GM21360 (cell line): ENCODE results near the gene VSIG2.
"Not testable (repeated sequence)": the region's sequence is repeated elsewhere in the genome, so short reads cannot be mapped to it uniquely, and the experiment has no call there.

Experiments used
- ATAC-seq: cut with Tn5 transposase; IDR thresholded peaks from one replicate; pipeline ENCODE4 v1.9.1; 2021; ENCODE audit warnings: mild to moderate bottlenecking, moderate library complexity; ENCODE audit not compliant: unreplicated experiment

VSIG2 gene, protein sequence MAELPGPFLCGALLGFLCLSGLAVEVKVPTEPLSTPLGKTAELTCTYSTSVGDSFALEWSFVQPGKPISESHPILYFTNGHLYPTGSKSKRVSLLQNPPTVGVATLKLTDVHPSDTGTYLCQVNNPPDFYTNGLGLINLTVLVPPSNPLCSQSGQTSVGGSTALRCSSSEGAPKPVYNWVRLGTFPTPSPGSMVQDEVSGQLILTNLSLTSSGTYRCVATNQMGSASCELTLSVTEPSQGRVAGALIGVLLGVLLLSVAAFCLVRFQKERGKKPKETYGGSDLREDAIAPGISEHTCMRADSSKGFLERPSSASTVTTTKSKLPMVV

DNA sequence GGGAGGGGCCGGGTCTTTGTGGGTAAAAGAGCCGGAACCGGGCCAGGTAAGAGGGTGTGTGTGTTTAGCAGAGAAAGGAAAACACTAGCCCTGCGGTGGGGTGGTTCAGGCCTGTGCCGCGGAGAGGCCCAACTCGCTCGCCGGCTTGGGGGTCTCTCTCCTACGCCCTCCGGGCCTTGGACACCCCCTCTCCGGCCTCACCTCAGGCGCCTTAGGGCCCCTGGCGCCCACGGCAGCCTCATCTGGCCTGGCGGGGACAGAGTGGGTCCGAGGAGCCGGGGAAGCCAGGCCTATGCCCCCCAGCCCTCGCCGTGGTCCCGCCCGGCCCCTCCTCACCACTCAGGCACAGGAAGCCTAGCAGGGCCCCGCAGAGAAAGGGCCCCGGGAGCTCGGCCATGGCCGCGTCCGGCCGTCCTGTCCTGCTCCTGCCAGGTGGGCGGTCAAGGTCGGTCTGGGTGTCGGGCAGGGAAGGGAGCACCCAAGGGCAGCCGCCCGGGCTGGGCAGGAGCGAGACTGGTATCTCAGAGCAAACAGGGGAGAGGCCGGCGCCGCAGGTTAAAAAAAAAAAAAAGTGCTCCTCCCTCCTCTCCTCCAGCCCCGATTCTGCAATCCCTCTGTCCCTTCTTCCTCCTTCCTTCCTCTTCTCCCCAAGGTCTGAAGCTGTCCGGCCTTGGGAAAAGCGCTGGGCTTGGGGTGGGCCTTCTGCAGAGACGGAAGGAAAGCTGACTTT is at the start of gene VSIG2:
Gene VSIG2 (minus strand): TSS at position 515 of the 730 bp plus-strand sequence. CDS start 118 bp downstream, at position 397.
- no peak for ATAC-seq

DNA sequence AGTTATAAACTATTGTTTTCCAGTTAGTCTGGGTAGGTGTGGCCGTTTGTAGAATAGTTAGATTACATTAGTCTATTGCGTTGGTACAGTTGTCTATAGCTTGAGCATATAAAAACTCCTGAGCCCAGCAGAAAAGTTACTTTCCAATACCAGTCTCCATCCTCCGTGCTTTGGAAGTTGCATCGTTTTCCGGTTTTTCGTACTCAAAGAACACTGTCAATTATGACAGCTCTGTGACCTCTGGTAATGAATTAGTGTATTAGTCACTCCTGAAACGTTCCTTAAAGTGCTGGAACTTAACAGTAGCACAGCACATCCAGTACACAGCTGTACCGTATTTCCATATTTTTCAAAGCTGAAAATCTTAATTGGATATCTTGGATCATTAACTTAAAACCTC is 49.0 kb upstream of the VSIG2 start:
- ATAC-seq: no peak

DNA sequence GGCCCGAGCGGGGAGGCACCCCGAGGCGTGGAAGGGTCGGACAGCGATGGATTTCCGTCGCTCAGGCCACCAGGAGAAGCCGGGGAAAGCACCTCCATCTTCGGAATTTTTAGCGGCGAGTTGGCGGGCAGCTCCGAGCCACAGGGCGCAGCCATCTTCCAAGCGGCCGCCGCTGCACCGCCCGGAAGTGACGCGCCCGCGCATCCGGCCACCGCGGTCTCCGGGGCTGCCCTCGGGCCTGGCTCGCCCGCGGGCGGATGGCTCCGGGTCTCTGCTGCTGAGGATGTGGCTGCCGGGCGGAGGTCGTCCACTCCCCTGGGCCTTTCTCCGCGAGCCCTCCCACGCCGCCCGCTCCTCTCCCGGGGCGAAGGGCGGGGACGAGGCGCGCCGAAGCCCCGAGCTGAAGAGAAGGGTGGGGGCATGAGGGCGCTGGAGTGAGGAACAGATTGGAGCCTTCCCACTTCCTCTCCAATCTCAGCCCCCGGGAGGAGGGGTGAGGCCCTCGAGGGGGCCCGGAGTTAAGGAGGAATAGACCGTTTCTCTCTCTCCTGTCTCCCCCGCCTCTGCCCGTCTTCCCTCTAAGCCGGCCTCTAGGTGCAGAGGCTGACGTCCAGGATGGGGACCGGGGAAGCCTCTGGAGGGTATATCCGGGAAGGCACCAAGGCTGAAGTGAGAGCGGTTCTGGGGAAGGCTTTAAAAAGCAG is 48.3 kb upstream of the VSIG2 start, which contains the start of gene MSANTD2:
Gene MSANTD2 (minus strand): TSS at position 181 of the 704 bp plus-strand sequence. CDS start 26 bp downstream, at position 155.
- peak; percentile 84 for ATAC-seq

DNA sequence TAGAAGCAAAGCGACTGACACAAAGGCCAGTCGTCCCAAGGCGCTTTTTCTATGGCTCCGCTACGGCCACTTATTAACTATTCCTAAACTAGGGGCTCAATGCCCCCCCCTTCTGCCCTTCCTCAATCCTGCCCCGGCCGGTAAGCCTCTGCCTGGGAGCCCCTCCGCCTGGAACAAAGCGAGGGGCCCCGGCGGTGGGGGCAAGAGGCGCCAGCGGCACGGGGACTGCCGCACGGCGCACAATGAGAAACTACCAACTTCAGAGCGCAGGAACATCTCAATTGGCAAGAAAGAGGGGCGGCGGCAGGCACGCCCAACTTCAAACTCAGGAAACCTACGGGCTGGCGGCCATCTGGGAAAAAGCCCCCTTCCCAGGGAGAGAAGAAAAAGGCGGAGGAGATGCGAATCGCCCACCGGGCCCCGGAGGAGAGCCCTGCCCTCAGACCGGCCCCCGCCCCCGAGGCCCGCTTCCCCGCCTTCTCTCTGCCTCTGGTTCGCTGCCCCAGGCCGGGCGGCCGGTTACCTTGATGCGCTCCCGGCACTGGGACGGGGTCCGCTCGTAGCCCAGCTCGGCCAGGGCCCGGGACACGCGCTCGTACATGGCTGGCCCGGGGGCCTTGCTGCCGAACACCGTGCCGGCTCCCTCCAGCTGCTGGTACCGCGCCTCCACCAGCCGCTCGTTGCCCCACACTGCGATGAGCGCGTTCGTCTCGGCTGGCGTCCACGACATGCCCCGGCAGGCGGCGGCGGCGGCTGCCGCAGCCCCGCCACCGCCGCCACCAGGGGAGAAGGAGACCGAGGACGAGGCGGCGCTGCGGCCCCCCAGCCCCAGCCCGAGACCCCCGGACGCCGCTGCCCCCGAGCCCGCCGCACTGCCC is 47.5 kb upstream of the VSIG2 start:
- peak; percentile 32 for ATAC-seq

DNA sequence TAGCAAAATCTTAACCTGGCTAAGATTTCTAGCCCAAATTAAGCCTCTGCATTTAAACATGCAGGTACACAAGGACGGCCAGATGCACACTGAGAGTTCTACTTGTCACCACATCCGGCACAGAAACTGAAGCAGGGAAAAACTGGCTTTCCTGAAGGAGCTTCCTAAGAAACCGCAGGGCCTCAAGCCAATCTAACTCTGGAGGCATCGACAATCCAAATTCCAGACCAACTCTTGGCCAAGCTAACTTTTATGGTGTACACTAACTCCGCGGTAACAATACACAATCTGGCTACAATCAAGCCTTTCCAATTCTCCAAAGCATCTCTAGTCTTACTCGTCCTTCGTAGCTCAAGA is 46.9 kb upstream of the VSIG2 start:
- ATAC-seq: peak; percentile 24

DNA sequence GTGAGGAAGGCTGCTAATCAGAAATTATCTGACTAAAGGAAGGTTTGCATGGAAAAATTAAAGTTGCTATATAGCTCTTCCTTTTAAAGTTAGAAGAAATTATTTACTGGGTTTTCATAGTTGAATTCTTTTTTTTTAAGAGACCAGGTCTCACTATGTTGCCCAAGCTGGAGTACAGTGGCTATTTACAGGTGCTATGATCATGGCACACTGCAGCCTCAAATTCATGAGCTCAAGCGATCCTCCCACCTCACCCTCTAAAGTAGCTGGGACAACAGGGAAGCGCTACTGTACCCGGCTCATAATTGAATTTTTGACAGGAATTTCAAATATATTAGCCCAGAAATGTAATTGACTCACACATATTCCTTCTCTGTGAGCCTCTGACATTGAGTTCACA is 44.3 kb upstream of the VSIG2 start:
- ATAC-seq: no peak

DNA sequence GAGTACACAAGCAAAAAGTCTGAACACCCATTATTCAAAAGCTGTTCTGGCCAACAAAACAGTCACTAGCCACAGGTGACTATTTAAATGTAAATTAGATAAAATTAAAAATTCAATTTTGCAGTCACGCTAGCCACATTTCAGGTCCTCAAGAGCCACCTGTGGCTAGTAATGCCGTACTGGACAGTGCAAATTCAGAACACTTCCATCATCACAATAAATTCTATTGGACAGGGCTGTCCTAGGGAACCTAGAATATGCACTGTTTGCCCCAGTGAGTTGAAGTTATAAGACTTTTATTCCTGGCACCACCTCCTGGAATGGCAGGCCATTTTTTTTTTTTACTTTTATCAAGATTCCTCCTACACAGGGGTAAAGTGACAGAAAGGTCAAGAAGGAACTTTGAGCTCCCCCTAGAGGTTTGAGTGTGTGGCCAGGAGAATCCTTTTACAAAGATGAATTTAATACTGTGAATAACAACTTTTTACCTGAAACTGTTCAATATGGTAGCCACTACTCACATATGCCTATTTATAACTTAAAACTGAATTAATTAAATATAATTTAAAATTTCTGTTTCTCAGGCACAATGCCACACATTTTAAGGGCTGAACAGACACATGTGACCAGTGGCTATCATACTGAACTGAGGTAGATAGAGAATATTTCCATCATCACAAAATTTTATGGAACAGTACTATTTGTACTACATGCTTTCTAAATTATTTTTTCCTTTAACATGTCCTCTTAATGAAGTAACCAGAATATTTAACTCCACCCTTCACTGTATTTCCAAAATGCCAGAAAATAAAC is 41.6 kb upstream of the VSIG2 start:
- ATAC-seq: peak; percentile 48

DNA sequence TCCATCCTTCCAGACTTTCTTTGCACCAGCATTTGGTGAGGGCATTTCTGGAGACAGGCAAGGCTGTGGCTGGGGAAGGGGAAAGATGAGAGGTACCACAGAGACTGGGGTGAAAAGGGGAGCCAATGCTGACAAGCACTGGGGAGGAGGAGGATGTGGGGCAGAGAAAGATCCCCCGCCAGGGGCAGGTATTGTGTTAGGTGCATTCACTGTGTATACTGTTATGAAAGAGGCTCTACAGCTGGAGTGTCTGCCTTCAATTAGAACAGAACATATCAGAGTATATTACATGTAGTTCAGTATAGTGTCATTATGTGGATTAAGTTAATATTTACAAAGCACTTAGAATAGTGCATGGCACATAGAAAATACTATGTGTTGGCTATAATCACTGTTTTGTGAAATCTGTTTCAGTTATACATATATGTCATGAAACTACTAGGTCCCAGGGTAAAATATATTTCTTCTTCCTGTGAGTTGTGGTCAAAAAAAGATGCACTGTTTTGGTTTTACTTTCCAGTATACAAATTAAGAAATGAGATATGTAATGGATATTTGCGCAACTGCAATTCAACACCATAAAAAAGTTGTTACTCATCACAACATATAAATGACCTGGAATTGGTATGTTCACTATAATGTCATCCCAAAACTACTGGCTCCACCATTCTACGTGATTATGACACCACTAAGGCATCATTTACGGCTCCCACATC is 39.7 kb upstream of the VSIG2 start:
- ATAC-seq: no peak

DNA sequence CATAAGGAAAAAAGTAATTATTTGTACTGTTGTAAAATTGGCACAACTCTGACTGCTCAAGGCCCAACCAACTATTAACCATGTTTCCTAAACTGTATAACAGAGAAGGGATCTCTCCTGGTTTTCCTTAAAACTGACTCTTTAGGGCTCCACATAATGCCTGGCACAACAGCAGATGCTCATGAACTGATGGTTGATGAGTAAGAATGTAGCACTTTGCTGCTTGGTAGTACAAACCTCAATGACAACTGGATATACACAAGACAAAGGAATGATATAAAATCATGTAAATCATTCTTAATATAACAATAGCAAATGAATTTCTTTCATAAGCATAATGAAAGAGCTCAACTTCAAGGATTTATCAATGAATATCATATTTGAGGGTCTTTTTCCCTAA is 36.5 kb upstream of the VSIG2 start:
- ATAC-seq: no peak

DNA sequence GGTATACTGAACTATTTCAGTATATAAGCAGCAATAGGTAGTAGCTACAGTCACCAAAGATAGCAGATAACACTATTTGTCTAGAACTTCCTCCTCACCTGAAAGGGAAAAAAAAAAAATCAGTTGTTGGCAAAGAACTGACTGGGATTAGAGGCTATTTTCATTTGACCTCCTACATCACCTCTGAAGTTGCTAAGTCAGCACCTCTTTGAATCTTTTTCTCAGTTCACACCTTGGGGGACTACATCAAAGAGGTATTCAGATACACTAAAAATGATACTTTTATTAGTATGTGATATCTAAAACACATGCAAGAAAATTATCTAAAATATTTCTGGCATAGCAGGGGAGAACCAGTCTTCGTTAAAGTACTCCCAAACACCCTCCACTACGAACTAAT is 32.0 kb upstream of the VSIG2 start:
- no peak for ATAC-seq

DNA sequence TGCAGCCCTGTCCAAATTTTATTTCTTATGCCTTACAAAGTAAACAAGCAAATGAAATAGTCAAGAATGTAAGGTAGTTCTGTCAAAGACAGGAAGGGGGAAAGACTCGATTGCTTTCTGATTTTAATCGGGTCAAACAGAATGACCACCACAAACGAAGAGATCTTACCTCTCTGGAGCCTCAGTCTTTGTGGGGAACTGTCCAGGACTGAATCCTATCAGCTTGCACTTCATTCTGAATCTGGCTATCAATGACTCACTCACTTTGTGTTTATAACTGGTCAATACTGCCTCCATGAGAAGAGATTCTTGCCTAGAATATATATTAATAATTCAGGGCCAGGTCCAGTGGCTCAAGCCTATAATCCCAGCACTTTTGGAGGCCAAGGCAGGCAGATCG is 30.9 kb upstream of the VSIG2 start:
- no peak for ATAC-seq

DNA sequence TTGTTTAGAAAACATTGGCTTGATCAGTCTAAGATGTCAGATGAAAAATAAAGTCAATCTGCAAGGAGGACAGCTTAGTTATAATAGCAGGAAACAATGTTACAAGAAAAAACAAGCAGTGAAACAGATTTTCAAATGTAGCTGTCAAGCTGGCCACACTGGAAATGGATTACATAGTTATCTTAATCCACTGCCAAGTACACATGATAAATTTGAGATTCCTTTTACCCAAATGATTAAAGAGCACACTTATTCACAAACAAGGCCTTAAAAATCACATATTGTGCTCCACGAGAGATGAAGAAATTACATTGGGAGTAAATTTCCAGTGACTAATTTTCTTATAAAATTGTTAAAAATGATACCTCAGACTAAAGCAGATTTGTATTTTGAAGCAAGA is 27.5 kb upstream of the VSIG2 start:
- ATAC-seq: no peak

DNA sequence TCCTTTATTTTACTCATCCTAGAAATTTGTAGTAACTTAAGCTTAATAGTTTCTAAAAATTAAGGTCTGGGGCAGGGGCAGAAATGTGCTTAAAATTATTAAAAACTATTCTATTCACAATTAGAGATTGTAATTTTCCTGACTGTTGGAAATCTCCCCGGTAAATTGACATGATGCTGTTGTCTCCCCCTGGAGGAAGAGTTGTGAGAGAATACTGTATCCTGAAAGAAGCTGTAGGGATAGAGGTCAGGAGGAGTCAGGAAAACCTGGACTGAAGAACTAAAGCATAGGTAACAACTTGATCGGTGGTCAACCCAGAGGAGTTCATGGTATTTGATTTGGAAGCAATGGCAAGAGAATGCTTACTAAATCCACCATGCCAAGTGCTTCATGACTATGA is 26.2 kb upstream of the VSIG2 start:
- ATAC-seq: no peak

DNA sequence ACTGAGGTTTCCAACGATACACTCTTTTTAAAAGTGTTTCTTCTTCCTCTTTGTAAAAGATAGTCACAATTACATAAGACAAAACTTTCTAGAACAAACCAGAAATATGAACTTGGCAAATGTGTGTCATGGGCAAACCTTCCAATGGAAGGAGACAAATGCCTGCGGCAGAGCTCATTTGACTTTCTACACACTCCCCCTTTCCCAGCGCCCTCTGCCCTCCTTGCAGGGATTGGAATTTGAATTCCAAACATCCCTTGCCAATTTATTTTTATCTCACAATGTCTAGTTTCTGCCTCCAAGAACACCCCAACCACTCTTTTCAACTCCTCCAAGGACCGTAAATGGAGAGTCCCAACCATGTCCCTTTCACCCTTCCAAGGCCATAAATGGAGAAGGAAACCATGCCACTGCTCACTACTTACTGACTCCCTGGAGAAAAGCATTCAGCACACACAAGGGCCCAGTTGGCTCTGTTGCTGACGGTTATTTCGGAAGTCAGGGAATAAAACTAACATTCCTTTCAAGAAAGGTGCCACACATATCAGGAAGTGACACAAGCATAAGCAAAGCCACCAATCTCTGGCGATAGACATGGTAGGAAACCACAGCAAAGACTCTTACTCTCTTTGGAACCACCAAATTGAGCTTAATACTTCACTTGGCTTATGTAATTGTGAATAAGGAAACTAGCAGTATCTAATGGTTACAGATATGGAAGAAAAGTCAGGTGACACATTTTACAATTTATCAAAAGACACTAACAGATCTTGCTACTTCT is 25.0 kb upstream of the VSIG2 start:
- no peak for ATAC-seq

DNA sequence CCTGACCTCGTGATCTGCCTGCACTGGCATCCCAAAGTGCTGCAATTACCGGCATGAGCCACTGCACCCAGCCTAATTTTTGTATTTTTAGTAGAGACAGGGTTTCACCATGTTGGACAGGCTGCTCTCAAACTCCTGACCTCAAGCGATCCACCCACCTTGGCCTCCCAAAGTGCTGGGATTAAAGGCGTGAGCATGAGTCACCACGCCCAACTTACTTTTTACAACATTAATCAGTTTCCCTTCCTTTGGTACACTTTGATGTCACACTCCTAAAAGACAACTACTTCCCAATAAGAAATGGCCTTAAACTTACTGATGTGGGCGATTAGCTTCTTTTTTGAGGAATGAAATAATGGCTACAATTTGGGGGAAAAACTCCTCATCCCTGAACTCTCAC is 18.9 kb upstream of the VSIG2 start:
- ATAC-seq: not testable (repeated sequence)

DNA sequence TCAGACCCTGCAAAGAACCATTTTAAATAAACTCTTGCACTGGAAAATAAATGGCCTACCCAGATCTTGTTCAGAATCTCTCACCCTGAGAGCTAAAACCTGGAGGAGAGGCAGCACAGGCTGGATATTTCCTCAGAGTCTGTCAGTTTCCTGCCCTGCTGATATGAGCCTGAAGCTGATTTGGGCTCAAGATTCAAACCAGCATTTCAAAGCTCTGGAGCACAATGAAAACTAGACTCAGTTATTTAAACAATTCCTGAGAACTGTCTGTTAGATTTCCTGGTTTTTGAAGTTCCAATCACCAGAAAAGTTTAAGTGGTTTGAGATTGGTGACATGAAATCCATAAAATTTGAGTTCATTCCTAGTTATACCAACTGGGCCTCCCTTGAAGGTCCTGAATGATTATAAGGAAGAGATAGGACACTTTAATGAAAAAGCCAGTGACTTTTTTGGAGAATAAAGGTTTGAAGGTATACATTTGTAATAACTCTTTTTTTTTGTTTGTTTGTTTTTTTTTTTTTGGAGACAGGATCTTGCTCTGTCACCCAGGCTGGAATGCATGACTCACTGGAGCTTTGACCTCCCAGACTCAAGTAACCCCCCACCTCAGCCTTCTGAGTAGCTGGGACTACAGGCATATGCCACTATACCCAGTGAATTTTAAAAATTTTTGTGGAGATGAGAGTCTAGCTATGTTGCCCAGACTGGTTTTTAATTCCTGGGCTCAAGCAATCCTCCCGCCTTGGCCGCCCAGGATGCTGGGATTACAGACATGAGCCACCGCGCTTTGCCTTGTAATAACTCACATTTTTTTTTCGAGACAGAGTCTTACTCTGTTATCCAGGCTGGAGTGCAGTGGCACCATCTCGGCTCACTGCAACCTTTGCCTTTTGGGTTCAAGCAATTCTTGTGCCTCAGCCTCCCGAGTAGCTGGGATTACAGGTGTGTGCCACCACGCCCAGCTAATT is 18.0 kb upstream of the VSIG2 start:
- ATAC-seq: no peak

DNA sequence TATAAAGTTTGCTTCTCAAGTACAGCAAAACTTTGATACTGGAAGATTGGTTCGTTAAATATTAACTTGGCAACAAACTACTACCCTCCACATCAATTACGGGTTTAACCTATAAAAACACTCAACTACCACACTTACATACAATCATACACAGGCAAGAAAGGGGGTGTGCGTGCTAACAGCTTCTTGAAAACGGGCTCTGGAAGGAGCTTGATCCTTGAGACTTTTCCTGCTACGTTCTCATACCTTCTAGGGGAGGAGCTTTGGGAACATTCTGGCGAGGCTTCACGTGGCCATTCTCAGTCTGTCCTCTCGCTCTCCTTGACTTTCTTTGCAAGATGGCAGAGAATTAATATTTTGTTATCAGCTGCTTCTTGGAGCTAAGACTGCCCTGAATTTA is 16.9 kb upstream of the VSIG2 start:
- no peak for ATAC-seq
